H1 (cell line): Measurements from ENCODE around the gene PPP2R3A. TPM values are rescaled to one million over a fixed set of nuclear protein-coding genes. Genes with fewer than 3 reads are reported as not detected.

ENCODE experiments used
- BACH1 ChIP-seq: IDR thresholded peaks from 2 replicates; pipeline ENCODE4 v1.6.1; 2012; ENCODE audit warnings: low read length, improper control_type of control experiment
- NANOG ChIP-seq: IDR thresholded peaks from 2 replicates; pipeline ENCODE4 v1.6.1; 2011; ENCODE audit warnings: low read length, low read depth, mild to moderate bottlenecking, inconsistent platforms; ENCODE audit not compliant: insufficient read depth, poor library complexity, severe bottlenecking
- SIN3A ChIP-seq, 2 experiments: IDR thresholded peaks in 1 of 2; conservative IDR thresholded peaks in 1 of 2; 2 replicates each; pipeline ENCODE4 v1.6.1; 2011 to 2012; ENCODE audit warnings: low read length in 2 of 2, improper control_type of control experiment in 1 of 2, low read depth in 1 of 2, mild to moderate bottlenecking in 1 of 2
- polyA plus RNA-seq, 7 experiments: library from polyadenylated mRNA; depleted of rRNA in 3 of 7; stranded (reverse) in 5 of 7; unstranded in 2 of 7; fragments of >200 nt in 5 of 7; fragments of 200-250 nt in 2 of 7; gene quantifications; 1 replicate in 5 of 7; 2 replicates in 1 of 7; 4 replicates in 1 of 7; pipeline versions ENCODE4 v1.2.1 to v1.2.3, GENCODE V29; 2011 to 2013; ENCODE audit warnings: missing spikeins in 2 of 7, mixed read lengths in 2 of 7
- total RNA-seq: library from RNA; stranded (reverse); fragmentation: NEBNext Ultra II Directional; extraction: Animal tissue kit (Norgen Biotek cat#: 25700); gene quantifications from 2 replicates; pipeline ENCODE4 v1.2.1, GENCODE V29; 2021
- TF ChIP-seq, protein P1 (sequence below), 3 experiments: IDR thresholded peaks; 1 replicate in 2 of 3; 2 replicates in 1 of 3; pipeline versions ENCODE4 v1.5.1 to v1.6.1; 2011; ENCODE audit warnings: low read length in 3 of 3, mild to moderate bottlenecking in 3 of 3, inconsistent platforms in 2 of 3, low read depth in 1 of 3, moderate library complexity in 1 of 3; ENCODE audit not compliant: insufficient read depth in 1 of 3; ENCODE audit errors: control extremely low read depth in 1 of 3

PPP2R3A gene
- total and polyA plus RNA-seq, 2 of the 8 experiments (the other 6 are each of a cell fraction or from before 2014, with no cell fraction given) = 4.1 to 15.2 TPM

GRCh38 chr3:136196401-136197158 is 231.1 kb downstream of the PPP2R3A start (continued):
- TF ChIP-seq, protein P1, sequence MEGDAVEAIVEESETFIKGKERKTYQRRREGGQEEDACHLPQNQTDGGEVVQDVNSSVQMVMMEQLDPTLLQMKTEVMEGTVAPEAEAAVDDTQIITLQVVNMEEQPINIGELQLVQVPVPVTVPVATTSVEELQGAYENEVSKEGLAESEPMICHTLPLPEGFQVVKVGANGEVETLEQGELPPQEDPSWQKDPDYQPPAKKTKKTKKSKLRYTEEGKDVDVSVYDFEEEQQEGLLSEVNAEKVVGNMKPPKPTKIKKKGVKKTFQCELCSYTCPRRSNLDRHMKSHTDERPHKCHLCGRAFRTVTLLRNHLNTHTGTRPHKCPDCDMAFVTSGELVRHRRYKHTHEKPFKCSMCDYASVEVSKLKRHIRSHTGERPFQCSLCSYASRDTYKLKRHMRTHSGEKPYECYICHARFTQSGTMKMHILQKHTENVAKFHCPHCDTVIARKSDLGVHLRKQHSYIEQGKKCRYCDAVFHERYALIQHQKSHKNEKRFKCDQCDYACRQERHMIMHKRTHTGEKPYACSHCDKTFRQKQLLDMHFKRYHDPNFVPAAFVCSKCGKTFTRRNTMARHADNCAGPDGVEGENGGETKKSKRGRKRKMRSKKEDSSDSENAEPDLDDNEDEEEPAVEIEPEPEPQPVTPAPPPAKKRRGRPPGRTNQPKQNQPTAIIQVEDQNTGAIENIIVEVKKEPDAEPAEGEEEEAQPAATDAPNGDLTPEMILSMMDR (IDR thresholded peaks at IDR 0.05; ENCODE audit: control extremely low read depth in 1 of 3, insufficient read depth in 1 of 3, low read depth in 1 of 3, low read length in 3 of 3) = no peak
- TF ChIP-seq SIN3A (conservative IDR thresholded peaks at IDR 0.05 in 1 of 2, IDR thresholded peaks at IDR 0.05 in 1 of 2; ENCODE audit: low read depth in 1 of 2, low read length in 2 of 2) (0 out of 4 replicates have a peak, but pooled peaks of 1 of the 2 experiments have one; percentile 61), BACH1 (0 out of 2 replicates have a peak, but pooled peaks have one; percentile 39), NANOG (no peak)
- TF ChIP-seq, all 59 proteins: peak for 24
